GM21423 (cell line): Measurements from ENCODE around the gene SLC5A11.

Experiments used
- ATAC-seq: cut with Tn5 transposase; IDR thresholded peaks from one replicate; pipeline ENCODE4 v1.9.1; 2021; ENCODE audit warnings: mild to moderate bottlenecking, moderate library complexity; ENCODE audit not compliant: unreplicated experiment

The SLC5A11 gene

GRCh38 chr16:24957887-24958286 is 112.1 kb downstream of the SLC5A11 start:
- no peak for ATAC-seq
